Coronary artery (tissue), 2 donors: ENCODE measurements around the gene IGSF9.
A peak's percentile ranks its signal among the peaks of the same experiment; 100 is the strongest.

Source experiments
- DNase-seq: peaks from one replicate; pipeline ENCODE4 v3.0.0-alpha.2; 2017; ENCODE audit warnings: low spot score
- H3K27ac ChIP-seq, 2 donors: fragments of 200-600 bp; sonication (generic); one replicate each; pipeline ENCODE4 v1.5.1; 2016 to 2019
- H3K4me3 ChIP-seq: fragments of 200-600 bp; sonication (generic); 2 replicates; pipeline ENCODE4 v1.5.1; 2016; ENCODE audit warnings: mild to moderate bottlenecking, moderate library complexity
- TF ChIP-seq, protein P1 (sequence below): fragments of 200-600 bp; sonication (generic); IDR thresholded peaks from one replicate; pipeline ENCODE4 v1.5.1; 2019; ENCODE audit warnings: antibody characterized with exemption

IGSF9 gene

DNA sequence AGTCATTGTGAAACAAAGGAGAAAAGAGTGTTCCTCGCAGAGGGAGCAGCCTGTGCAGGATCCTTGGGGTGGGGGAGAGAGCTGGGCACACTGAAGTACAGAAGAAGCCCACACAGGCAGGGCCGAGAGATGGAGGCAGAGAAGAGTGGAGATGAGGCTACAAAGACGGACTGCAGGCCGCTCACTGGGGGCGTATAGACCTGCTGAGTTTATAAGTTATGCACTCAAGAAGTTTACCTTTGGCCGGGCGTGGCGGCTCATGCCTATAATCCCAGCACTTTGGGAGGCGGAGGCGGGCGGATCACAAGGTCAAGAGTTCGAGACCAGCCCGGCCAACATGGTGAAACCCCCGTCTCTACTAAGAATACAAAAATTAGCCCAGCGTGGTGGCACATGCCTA, 16.2 kb upstream of the IGSF9 start:
- H3K4me3 ChIP-seq = peak overlapping the region; percentile 40
- peak overlapping the region in 1 of 2 donors; percentile 15 for H3K27ac ChIP-seq
- TF ChIP-seq, protein P1, sequence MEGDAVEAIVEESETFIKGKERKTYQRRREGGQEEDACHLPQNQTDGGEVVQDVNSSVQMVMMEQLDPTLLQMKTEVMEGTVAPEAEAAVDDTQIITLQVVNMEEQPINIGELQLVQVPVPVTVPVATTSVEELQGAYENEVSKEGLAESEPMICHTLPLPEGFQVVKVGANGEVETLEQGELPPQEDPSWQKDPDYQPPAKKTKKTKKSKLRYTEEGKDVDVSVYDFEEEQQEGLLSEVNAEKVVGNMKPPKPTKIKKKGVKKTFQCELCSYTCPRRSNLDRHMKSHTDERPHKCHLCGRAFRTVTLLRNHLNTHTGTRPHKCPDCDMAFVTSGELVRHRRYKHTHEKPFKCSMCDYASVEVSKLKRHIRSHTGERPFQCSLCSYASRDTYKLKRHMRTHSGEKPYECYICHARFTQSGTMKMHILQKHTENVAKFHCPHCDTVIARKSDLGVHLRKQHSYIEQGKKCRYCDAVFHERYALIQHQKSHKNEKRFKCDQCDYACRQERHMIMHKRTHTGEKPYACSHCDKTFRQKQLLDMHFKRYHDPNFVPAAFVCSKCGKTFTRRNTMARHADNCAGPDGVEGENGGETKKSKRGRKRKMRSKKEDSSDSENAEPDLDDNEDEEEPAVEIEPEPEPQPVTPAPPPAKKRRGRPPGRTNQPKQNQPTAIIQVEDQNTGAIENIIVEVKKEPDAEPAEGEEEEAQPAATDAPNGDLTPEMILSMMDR = no peak
- peak; percentile 63 for DNase-seq

DNA sequence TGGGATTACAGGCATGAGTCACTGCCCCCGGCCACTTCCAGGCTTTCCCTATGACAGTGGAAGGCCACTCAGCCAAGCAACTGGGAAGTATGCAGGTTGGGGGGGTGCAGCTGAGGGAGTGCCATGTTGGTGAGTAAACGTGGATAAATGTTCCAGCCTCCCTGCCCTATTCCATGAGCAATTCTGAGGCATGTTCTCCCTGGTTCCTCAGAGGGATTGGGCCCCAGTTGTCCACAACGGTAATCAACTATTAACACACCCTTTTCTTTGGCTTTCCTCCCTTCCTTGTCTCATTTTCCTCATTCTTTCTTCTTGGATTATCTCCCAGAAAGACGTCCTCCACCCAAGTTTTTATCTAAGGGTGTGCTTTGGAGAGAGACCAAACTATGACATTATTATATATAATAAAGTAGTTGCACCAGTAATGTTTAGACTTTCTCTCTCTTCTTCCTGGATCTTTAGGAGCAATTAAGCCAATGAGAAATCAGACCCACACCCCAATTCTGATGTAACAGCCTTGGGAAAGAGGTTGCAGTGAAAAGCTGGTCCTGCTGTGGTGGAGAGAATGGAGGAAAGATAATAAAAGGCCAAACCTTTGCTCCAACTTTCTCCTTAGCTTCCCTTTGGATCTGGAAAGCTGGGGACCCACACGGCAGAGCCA, 15.4 kb upstream of the IGSF9 start:
- Histone ChIP-seq H3K4me3 (peak overlapping the region; percentile 40), H3K27ac (peak overlapping the region in 1 of 2 donors; percentile 70)
- TF ChIP-seq, protein P1 = no peak
- DNase-seq = peak; percentile 83

DNA sequence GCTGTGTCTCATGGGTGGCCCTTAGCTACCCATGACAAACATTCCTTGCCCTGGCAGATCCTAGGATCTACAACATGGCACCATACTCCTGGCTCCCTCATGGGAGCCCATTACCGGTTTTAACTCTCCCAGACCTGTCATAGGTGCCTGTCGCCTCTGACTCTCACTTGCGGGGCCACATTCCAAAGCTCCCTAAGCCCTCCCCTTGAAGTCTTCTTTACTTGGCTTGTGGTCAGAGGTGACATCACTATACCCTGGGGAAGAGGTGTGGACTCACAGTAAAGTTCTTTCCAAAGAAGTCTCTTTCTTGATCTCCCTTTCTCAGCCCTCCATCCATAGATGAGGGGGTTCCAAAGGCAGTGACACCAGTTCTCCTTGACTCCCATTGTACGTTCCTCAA, 14.0 kb upstream of the IGSF9 start:
- DNase-seq = peak; percentile 55
- peak overlapping the region in 1 of 2 donors; percentile 48 for H3K27ac ChIP-seq
- H3K4me3 ChIP-seq = no peak overlapping the region
- TF ChIP-seq, protein P1 = no peak

DNA sequence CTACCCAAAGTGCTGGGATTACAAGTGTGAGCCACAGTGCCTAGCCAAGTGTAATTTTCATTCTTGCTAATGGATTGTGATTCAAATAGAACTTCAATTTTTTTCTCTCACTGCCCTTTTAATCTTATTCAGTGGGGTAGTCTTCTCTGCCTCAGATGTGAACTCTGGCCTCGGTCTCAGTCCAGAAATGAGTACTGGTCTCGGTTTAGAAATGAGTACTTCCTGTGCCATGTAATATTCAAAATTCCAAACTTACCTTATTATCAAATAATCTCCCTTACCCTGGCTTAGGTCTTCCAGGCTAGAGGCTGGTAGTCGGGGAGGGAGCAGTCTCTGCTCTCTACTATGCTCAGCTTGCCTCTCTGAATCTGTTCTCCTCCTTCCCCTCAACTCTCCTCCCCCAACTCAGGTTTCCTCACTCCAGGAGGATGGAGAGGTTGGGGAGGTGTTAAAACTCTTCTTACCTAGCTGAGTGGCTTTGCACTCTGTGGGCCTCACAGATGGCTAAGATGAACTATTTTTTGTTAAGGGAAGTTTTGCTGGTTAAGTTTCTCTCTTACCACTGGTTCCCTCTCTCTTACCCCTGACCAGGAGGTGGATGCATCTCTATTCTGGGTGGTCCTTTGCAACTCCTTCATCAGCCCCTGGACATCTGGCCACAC, 13.4 kb upstream of the IGSF9 start:
- Histone ChIP-seq H3K27ac (peak overlapping the region in 1 of 2 donors; percentile 48), H3K4me3 (no peak overlapping the region)
- TF ChIP-seq, protein P1 = no peak
- peak; percentile 35 for DNase-seq

DNA sequence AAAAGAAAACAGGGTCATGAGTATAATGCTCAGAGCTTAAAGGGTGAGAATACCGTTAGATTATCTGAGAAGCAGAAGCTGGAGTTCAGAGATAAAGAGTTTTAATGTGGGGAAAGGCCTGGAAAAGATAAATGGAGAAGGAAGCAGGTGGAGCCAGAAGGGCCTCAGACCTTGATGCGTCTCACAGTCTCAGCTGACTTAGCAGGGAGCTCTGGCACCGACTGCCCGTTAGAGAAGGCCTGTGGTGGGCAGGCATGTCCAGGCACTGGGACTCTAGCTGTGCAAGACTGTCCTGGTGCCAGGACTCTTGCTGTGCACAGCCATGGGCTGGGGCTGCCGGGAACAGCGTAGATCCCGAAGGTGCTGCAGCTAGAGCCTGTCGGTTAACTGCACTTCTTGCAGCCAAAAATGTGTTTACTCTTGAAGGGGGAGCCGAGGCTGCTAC, 12.4 kb upstream of the IGSF9 start:
- TF ChIP-seq, protein P1 = no peak
- Histone ChIP-seq H3K4me3 (no peak overlapping the region), H3K27ac (no peak overlapping the region)
- DNase-seq = peak; percentile 31

DNA sequence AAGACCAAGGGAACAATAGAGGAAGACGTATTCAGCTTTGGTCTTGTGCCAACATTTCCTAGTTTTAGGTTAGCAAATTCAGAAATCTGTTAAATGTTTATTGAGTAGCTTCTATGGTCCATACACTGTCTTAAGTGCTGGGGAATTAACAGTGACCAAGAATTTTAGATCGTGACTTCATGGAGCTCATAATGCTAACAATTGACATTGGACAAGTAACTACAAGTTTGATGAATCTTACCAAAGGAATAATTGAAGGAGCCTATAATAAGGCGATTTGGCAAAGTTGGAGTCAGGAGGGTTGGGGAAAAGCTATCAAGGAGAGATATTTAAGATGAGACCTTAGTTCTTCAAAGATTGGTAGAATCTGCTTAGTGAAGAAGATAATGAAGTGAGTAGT, 10.0 kb upstream of the IGSF9 start:
- H3K27ac ChIP-seq = no peak overlapping the region
- H3K4me3 ChIP-seq = no peak overlapping the region
- DNase-seq = no peak
- TF ChIP-seq, protein P1 = no peak
